ENCODE data around the gene GOT1. TPM values are rescaled to one million over a fixed set of nuclear protein-coding genes. Genes with fewer than 3 reads are reported as not detected.

Gene GOT1
- polyA plus RNA-seq, 1 experiment, result 34.5 TPM

DNA sequence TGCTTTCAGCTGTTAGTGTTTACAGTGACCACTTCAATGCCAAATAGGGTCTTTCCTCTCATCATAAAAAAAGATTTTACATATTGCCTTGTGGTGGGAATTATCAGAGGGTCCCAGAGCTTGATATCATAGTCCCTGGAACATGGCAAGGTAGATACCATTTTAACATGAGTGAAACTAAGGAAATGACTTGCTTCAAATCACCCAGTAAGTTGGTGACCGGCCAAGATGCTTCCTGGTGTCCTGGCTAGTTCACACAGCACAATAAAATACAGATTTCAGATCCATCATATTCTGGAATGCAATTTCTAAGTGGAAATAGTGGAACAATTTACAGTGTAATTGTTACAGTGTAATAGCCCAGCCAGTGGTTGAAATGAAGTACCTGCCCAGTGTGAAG, 64.7 kb downstream of the GOT1 start:
- no peak overlapping the region for H3K4me3 ChIP-seq (ENCODE audit: low read depth, low read length)
- no peak for DNase-seq (ENCODE audit: low read depth, low spot score)
- TF ChIP-seq, protein P1, sequence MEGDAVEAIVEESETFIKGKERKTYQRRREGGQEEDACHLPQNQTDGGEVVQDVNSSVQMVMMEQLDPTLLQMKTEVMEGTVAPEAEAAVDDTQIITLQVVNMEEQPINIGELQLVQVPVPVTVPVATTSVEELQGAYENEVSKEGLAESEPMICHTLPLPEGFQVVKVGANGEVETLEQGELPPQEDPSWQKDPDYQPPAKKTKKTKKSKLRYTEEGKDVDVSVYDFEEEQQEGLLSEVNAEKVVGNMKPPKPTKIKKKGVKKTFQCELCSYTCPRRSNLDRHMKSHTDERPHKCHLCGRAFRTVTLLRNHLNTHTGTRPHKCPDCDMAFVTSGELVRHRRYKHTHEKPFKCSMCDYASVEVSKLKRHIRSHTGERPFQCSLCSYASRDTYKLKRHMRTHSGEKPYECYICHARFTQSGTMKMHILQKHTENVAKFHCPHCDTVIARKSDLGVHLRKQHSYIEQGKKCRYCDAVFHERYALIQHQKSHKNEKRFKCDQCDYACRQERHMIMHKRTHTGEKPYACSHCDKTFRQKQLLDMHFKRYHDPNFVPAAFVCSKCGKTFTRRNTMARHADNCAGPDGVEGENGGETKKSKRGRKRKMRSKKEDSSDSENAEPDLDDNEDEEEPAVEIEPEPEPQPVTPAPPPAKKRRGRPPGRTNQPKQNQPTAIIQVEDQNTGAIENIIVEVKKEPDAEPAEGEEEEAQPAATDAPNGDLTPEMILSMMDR (IDR thresholded peaks at IDR 0.05; ENCODE audit: low read depth, low read length), result no peak
- H3K27ac ChIP-seq (ENCODE audit: low read depth, low read length), result no peak overlapping the region
- ChIA-PET POLR2A (no interaction called here), CTCF (interaction anchor here (0.6 kb wide), 1 partner anchor 200 kb away, joined by 3 read pairs; no protein-coding TSS in a partner anchor)
- H3K27me3 ChIP-seq (ENCODE audit: control insufficient read depth, insufficient read depth, low read length), result no peaks in the 10 kb centered on the region
- no peaks in the 10 kb centered on the region for H3K9me3 ChIP-seq (ENCODE audit: control insufficient read depth, insufficient read depth, low read length)

GRCh38 chr10:99365311-99365710, 65.1 kb downstream of the GOT1 start:
- Histone ChIP-seq H3K9me3 (ENCODE audit: control insufficient read depth, insufficient read depth, low read length) (no peaks in the 10 kb centered on the region), H3K4me3 (ENCODE audit: low read depth, low read length) (no peak overlapping the region), H3K27me3 (ENCODE audit: control insufficient read depth, insufficient read depth, low read length) (no peaks in the 10 kb centered on the region), H3K27ac (ENCODE audit: low read depth, low read length) (no peak overlapping the region)
- CTCF ChIA-PET, result interaction anchor here (0.6 kb wide), 1 partner anchor 200 kb away, joined by 3 read pairs; no protein-coding TSS in a partner anchor
- TF ChIP-seq, protein P1 (IDR thresholded peaks at IDR 0.05; ENCODE audit: low read depth, low read length), result no peak
- POLR2A ChIA-PET, result no interaction called here
- DNase-seq (ENCODE audit: low read depth, low spot score), result no peak

- Histone ChIP-seq H3K27me3 (ENCODE audit: control insufficient read depth, insufficient read depth, low read length) (no peaks in the 10 kb centered on the region), H3K9me3 (ENCODE audit: control insufficient read depth, insufficient read depth, low read length) (no peaks in the 10 kb centered on the region), H3K4me3 (ENCODE audit: low read depth, low read length) (no peak overlapping the region), H3K27ac (ENCODE audit: low read depth, low read length) (no peak overlapping the region)
- peak; percentile 18 for DNase-seq (ENCODE audit: low read depth, low spot score)
- ChIA-PET CTCF (no interaction called here), POLR2A (no interaction called here)
- TF ChIP-seq, protein P1 (IDR thresholded peaks at IDR 0.05; ENCODE audit: low read depth, low read length), result no peak
Observed at GRCh38 chr10:99364125-99364524, 66.3 kb downstream of the GOT1 start.

- Histone ChIP-seq H3K4me3 (ENCODE audit: low read depth, low read length) (no peak overlapping the region), H3K9me3 (ENCODE audit: control insufficient read depth, insufficient read depth, low read length) (no peaks in the 10 kb centered on the region), H3K27me3 (ENCODE audit: control insufficient read depth, insufficient read depth, low read length) (no peaks in the 10 kb centered on the region), H3K27ac (ENCODE audit: low read depth, low read length) (no peak overlapping the region)
- POLR2A ChIA-PET, result no interaction called here
- CTCF ChIA-PET, result interaction anchor here (1.5 kb wide), 1 partner anchor 76 kb away, joined by 3 read pairs; no protein-coding TSS in a partner anchor
- DNase-seq (ENCODE audit: low read depth, low spot score), result no peak
- TF ChIP-seq, protein P1 (IDR thresholded peaks at IDR 0.05; ENCODE audit: low read depth, low read length), result no peak
Observed at GRCh38 chr10:99360934-99361333, 69.5 kb downstream of the GOT1 start.

- ChIA-PET POLR2A (no interaction called here), CTCF (no interaction called here)
- no peak overlapping the region for H3K4me3 ChIP-seq (ENCODE audit: low read depth, low read length)
- DNase-seq (ENCODE audit: low read depth, low spot score), result no peak
- no peaks in the 10 kb centered on the region for H3K9me3 ChIP-seq (ENCODE audit: control insufficient read depth, insufficient read depth, low read length)
- TF ChIP-seq, protein P1 (IDR thresholded peaks at IDR 0.05; ENCODE audit: low read depth, low read length), result no peak
- H3K27me3 ChIP-seq (ENCODE audit: control insufficient read depth, insufficient read depth, low read length), result peaks cover 4% of the 10 kb centered on the region
- H3K27ac ChIP-seq (ENCODE audit: low read depth, low read length), result no peak overlapping the region
Observed at GRCh38 chr10:99358101-99358500, 72.3 kb downstream of the GOT1 start.
